HG03064 (cell line): ENCODE data around the gene LRP1B.

Experiments used
- ATAC-seq: cut with Tn5 transposase; IDR thresholded peaks from one replicate; pipeline ENCODE4 v1.9.1; 2021; ENCODE audit warnings: low read depth; ENCODE audit not compliant: unreplicated experiment

Gene LRP1B

GRCh38 chr2:140801311-140801710 is 1329.5 kb downstream of the LRP1B start:
- no peak for ATAC-seq

GRCh38 chr2:140797718-140798117 is 1333.1 kb downstream of the LRP1B start:
- ATAC-seq: peak; percentile 79

- ATAC-seq: no peak
Observed at GRCh38 chr2:140791802-140792201, 1339.0 kb downstream of the LRP1B start.

GRCh38 chr2:140786585-140786984 is 1344.2 kb downstream of the LRP1B start:
- ATAC-seq: no peak

- ATAC-seq: no peak
Observed at GRCh38 chr2:140775411-140775810, 1355.4 kb downstream of the LRP1B start.

- no peak for ATAC-seq
Observed at GRCh38 chr2:140770645-140771044, 1360.2 kb downstream of the LRP1B start.

GRCh38 chr2:140761807-140762206 is 1369.0 kb downstream of the LRP1B start:
- no peak for ATAC-seq

GRCh38 chr2:140759426-140760156 is 1371.2 kb downstream of the LRP1B start:
- no peak for ATAC-seq

GRCh38 chr2:140747665-140748064 is 1383.2 kb downstream of the LRP1B start:
- ATAC-seq: peak; percentile 83

GRCh38 chr2:140747090-140747489 is 1383.7 kb downstream of the LRP1B start:
- ATAC-seq: no peak

GRCh38 chr2:140744379-140744778 is 1386.4 kb downstream of the LRP1B start:
- ATAC-seq: no peak

- no peak for ATAC-seq
Observed at GRCh38 chr2:140737006-140737405, 1393.8 kb downstream of the LRP1B start.

- ATAC-seq: no peak
Observed at GRCh38 chr2:140734992-140735391, 1395.8 kb downstream of the LRP1B start.

GRCh38 chr2:140718999-140719398 is 1411.8 kb downstream of the LRP1B start:
- no peak for ATAC-seq

GRCh38 chr2:140717481-140717880 is 1413.3 kb downstream of the LRP1B start:
- ATAC-seq: no peak

GRCh38 chr2:140714586-140714985 is 1416.2 kb downstream of the LRP1B start:
- ATAC-seq: no peak

GRCh38 chr2:140711867-140712266 is 1418.9 kb downstream of the LRP1B start:
- ATAC-seq: no peak

GRCh38 chr2:140701726-140702125 is 1429.1 kb downstream of the LRP1B start:
- no peak for ATAC-seq

GRCh38 chr2:140698636-140699035 is 1432.2 kb downstream of the LRP1B start:
- no peak for ATAC-seq

GRCh38 chr2:140696449-140696848 is 1434.4 kb downstream of the LRP1B start:
- no peak for ATAC-seq

- no peak for ATAC-seq
Observed at GRCh38 chr2:140695155-140695554, 1435.7 kb downstream of the LRP1B start.

- ATAC-seq: no peak
Observed at GRCh38 chr2:140687825-140688224, 1443.0 kb downstream of the LRP1B start.

- no peak for ATAC-seq
Observed at GRCh38 chr2:140683658-140684057, 1447.2 kb downstream of the LRP1B start.
